Measurements from ENCODE around the gene CRYZL1.

DNA sequence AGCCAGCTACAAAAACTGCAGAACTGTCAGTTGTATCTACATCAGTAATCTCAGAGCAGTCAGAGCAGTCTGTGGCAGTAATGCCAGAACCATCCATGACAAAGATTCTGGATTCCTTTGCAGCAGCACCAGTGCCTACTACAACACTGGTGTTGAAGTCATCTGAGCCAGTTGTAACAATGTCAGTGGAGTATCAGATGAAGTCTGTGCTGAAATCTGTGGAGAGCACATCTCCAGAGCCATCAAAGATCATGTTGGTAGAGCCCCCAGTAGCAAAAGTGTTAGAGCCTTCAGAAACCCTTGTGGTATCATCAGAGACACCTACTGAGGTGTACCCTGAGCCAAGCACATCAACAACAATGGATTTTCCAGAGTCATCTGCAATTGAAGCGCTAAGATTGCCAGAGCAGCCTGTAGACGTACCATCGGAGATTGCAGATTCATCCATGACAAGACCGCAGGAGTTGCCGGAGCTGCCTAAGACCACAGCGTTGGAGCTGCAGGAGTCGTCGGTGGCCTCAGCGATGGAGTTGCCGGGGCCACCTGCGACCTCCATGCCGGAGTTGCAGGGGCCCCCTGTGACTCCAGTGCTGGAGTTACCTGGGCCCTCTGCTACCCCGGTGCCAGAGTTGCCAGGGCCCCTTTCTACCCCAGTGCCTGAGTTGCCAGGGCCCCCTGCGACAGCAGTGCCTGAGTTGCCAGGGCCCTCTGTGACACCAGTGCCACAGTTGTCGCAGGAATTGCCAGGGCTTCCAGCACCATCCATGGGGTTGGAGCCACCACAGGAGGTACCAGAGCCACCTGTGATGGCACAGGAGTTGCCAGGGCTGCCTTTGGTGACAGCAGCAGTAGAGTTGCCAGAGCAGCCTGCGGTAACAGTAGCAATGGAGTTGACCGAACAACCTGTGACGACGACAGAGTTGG is 91.4 kb downstream of the CRYZL1 start:
- TF ChIP-seq TAF1 (IDR thresholded peaks at IDR 0.05; ENCODE audit: low read depth) (no peak), FOXM1 (IDR thresholded peaks at IDR 0.05; ENCODE audit: borderline replicate concordance, low read depth) (no peak), RAD21 (IDR thresholded peaks at IDR 0.05; ENCODE audit: low read depth) (no peak), NFIC (IDR thresholded peaks at IDR 0.05) (no peak), CEBPB (IDR thresholded peaks at IDR 0.05) (no peak), EGR1 (IDR thresholded peaks at IDR 0.05) (no peak), TCF12 (IDR thresholded peaks at IDR 0.05; ENCODE audit: low read depth) (no peak), EP300 (IDR thresholded peaks at IDR 0.05; ENCODE audit: borderline replicate concordance) (no peak), YY1 (IDR thresholded peaks at IDR 0.05; ENCODE audit: low read depth) (no peak), ZBTB7A (IDR thresholded peaks at IDR 0.05; ENCODE audit: low read depth) (no peak)
- TF ChIP-seq, protein P1, sequence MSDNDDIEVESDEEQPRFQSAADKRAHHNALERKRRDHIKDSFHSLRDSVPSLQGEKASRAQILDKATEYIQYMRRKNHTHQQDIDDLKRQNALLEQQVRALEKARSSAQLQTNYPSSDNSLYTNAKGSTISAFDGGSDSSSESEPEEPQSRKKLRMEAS (IDR thresholded peaks at IDR 0.05): no peak
- TF ChIP-seq, protein P2, sequence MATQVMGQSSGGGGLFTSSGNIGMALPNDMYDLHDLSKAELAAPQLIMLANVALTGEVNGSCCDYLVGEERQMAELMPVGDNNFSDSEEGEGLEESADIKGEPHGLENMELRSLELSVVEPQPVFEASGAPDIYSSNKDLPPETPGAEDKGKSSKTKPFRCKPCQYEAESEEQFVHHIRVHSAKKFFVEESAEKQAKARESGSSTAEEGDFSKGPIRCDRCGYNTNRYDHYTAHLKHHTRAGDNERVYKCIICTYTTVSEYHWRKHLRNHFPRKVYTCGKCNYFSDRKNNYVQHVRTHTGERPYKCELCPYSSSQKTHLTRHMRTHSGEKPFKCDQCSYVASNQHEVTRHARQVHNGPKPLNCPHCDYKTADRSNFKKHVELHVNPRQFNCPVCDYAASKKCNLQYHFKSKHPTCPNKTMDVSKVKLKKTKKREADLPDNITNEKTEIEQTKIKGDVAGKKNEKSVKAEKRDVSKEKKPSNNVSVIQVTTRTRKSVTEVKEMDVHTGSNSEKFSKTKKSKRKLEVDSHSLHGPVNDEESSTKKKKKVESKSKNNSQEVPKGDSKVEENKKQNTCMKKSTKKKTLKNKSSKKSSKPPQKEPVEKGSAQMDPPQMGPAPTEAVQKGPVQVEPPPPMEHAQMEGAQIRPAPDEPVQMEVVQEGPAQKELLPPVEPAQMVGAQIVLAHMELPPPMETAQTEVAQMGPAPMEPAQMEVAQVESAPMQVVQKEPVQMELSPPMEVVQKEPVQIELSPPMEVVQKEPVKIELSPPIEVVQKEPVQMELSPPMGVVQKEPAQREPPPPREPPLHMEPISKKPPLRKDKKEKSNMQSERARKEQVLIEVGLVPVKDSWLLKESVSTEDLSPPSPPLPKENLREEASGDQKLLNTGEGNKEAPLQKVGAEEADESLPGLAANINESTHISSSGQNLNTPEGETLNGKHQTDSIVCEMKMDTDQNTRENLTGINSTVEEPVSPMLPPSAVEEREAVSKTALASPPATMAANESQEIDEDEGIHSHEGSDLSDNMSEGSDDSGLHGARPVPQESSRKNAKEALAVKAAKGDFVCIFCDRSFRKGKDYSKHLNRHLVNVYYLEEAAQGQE (IDR thresholded peaks at IDR 0.05; ENCODE audit: low read depth): no peak

Data from Ishikawa (cell line).